Measurements from ENCODE around the gene ZP2. TPM values are rescaled to one million over a fixed set of nuclear protein-coding genes. Genes with fewer than 3 reads are reported as not detected.

Gene ZP2
- total and polyA plus RNA-seq, 2 experiments from 2014 or later: not detected

GRCh38 chr16:21244518-21245215 is 33.3 kb upstream of the ZP2 start:
- H3K36me3 ChIP-seq: no peaks in the 10 kb centered on the region
- no peak for TF ChIP-seq CTCF (IDR thresholded peaks at IDR 0.05; ENCODE audit: low read depth, low read length)
- no peaks in the 10 kb centered on the region for H3K27me3 ChIP-seq
- DNase-seq (ENCODE audit: low read depth in 1 of 2, low spot score in 1 of 2): no peak
- H3K27ac ChIP-seq: no peak overlapping the region
- H3K4me3 ChIP-seq: no peak overlapping the region
- no peaks in the 10 kb centered on the region for H3K4me1 ChIP-seq (ENCODE audit: low read depth)
- H3K9me3 ChIP-seq (ENCODE audit: low read depth): no peaks in the 10 kb centered on the region

GRCh38 chr16:21242756-21243155 is 31.4 kb upstream of the ZP2 start:
- peak in 1 of 2 donors; percentile 46 for DNase-seq (ENCODE audit: low read depth in 1 of 2, low spot score in 1 of 2)
- no peak overlapping the region for H3K4me3 ChIP-seq
- H3K4me1 ChIP-seq (ENCODE audit: low read depth): no peaks in the 10 kb centered on the region
- no peak overlapping the region for H3K27ac ChIP-seq
- H3K36me3 ChIP-seq: no peaks in the 10 kb centered on the region
- no peak for TF ChIP-seq CTCF (IDR thresholded peaks at IDR 0.05; ENCODE audit: low read depth, low read length)
- no peaks in the 10 kb centered on the region for H3K27me3 ChIP-seq
- no peaks in the 10 kb centered on the region for H3K9me3 ChIP-seq (ENCODE audit: low read depth)

GRCh38 chr16:21239646-21240045 is 28.3 kb upstream of the ZP2 start:
- Histone ChIP-seq H3K4me3 (no peak overlapping the region), H3K36me3 (no peaks in the 10 kb centered on the region), H3K27me3 (no peaks in the 10 kb centered on the region), H3K27ac (no peak overlapping the region), H3K9me3 (ENCODE audit: low read depth) (no peaks in the 10 kb centered on the region), H3K4me1 (ENCODE audit: low read depth) (no peaks in the 10 kb centered on the region)
- TF ChIP-seq CTCF (IDR thresholded peaks at IDR 0.05; ENCODE audit: low read depth, low read length): no peak
- DNase-seq (ENCODE audit: low read depth in 1 of 2, low spot score in 1 of 2): no peak

GRCh38 chr16:21236831-21237230 is 25.5 kb upstream of the ZP2 start:
- H3K36me3 ChIP-seq: no peaks in the 10 kb centered on the region
- H3K27me3 ChIP-seq: no peaks in the 10 kb centered on the region
- H3K4me3 ChIP-seq: no peak overlapping the region
- no peaks in the 10 kb centered on the region for H3K9me3 ChIP-seq (ENCODE audit: low read depth)
- no peak for DNase-seq (ENCODE audit: low read depth in 1 of 2, low spot score in 1 of 2)
- no peak overlapping the region for H3K27ac ChIP-seq
- no peak for TF ChIP-seq CTCF (IDR thresholded peaks at IDR 0.05; ENCODE audit: low read depth, low read length)
- H3K4me1 ChIP-seq (ENCODE audit: low read depth): no peaks in the 10 kb centered on the region

- no peak for DNase-seq (ENCODE audit: low read depth in 1 of 2, low spot score in 1 of 2)
- Histone ChIP-seq H3K27ac (no peak overlapping the region), H3K4me3 (no peak overlapping the region), H3K36me3 (no peaks in the 10 kb centered on the region), H3K27me3 (no peaks in the 10 kb centered on the region), H3K9me3 (ENCODE audit: low read depth) (no peaks in the 10 kb centered on the region), H3K4me1 (ENCODE audit: low read depth) (no peaks in the 10 kb centered on the region)
- TF ChIP-seq CTCF (IDR thresholded peaks at IDR 0.05; ENCODE audit: low read depth, low read length): no peak
These were observed 23.8 kb upstream of the ZP2 start for GRCh38 chr16:21235199-21235585.
